ENCODE data around the gene HASPIN.

Gene HASPIN

DNA sequence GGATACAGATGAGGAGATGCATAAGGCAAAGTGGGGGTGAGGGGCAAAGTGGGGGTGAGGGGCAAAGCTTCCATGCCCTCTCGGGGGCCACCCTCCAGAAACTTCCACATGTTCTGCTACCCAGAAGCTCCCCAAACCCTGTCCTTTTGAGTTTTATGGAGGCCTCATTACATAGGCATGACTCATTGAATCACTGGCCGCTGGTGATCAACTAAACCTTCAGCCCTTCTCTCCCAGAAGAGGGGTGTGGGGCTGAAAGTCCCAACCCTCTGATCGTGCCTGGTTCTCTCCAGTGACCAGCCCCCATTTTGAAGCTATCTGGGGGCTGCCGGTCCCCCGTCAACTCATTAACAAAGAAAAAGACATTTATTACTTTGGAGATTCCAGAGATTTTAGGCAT lies 49.8 kb downstream of the HASPIN start:
- Histone ChIP-seq H3K9me3 (ENCODE audit: insufficient read depth, low read depth, low read length) (no peaks in the 10 kb centered on the region), H2AK5ac (ENCODE audit: low read length) (no peak overlapping the region), H3K14ac (ENCODE audit: low read length) (no peak overlapping the region), H3K79me2 (ENCODE audit: control insufficient read depth, insufficient read depth, low read length, poor library complexity) (no peaks in the 10 kb centered on the region), H3K4ac (ENCODE audit: low read depth, low read length) (no peak overlapping the region), H3K4me1 (ENCODE audit: control insufficient read depth in 1 of 2, insufficient read depth in 2 of 2, low read length in 2 of 2) (no peaks in the 10 kb centered on the region), H3K4me2 (ENCODE audit: low read length) (no peak overlapping the region), H3K18ac (ENCODE audit: low read length) (no peak overlapping the region), H2BK12ac (ENCODE audit: low read length) (no peak overlapping the region), H2BK5ac (ENCODE audit: low read depth, low read length, poor library complexity) (no peak overlapping the region), H2AFZ (ENCODE audit: insufficient read depth, low read length, poor library complexity) (no peak overlapping the region), H4K8ac (ENCODE audit: low read depth, low read length) (no peak overlapping the region), H3K4me3 (ENCODE audit: low read depth, low read length) (no peak overlapping the region), H3K9ac (ENCODE audit: low read length) (no peak overlapping the region), H2BK120ac (ENCODE audit: insufficient read depth, low read length, poor library complexity) (no peak overlapping the region), H3K79me1 (ENCODE audit: low read length) (no peaks in the 10 kb centered on the region), H4K12ac (ENCODE audit: low read depth, low read length) (no peak overlapping the region), H3K27me3 (ENCODE audit: insufficient read depth, low read length) (no peaks in the 10 kb centered on the region), H3K36me3 (ENCODE audit: control insufficient read depth in 1 of 2, insufficient read depth in 2 of 2, low read length in 2 of 2) (no peaks in the 10 kb centered on the region), H3K23ac (ENCODE audit: low read length) (no peak overlapping the region), H4K91ac (ENCODE audit: low read depth, low read length) (no peak overlapping the region), H3K27ac (ENCODE audit: low read depth, low read length) (no peak overlapping the region)
- DNase-seq = no peak
- no CpG with 5 or more reads among the region's 5 CpGs for WGBS (ENCODE audit: extremely low coverage, insufficient coverage, insufficient read length)

- WGBS (ENCODE audit: extremely low coverage, insufficient coverage, insufficient read length) = no CpG with 5 or more reads among the region's 3 CpGs
These were observed 50.3 kb downstream of the HASPIN start for GRCh38 chr17:3773966-3774365.

More at GRCh38 chr17:3773966-3774365, 50.3 kb downstream of the HASPIN start:
- Histone ChIP-seq H3K14ac (ENCODE audit: low read length) (no peak overlapping the region), H3K4me2 (ENCODE audit: low read length) (no peak overlapping the region), H4K8ac (ENCODE audit: low read depth, low read length) (no peak overlapping the region), H3K79me2 (ENCODE audit: control insufficient read depth, insufficient read depth, low read length, poor library complexity) (no peaks in the 10 kb centered on the region), H3K4ac (ENCODE audit: low read depth, low read length) (no peak overlapping the region), H3K4me1 (ENCODE audit: control insufficient read depth in 1 of 2, insufficient read depth in 2 of 2, low read length in 2 of 2) (no peaks in the 10 kb centered on the region), H4K12ac (ENCODE audit: low read depth, low read length) (no peak overlapping the region), H3K27ac (ENCODE audit: low read depth, low read length) (no peak overlapping the region), H2AK5ac (ENCODE audit: low read length) (no peak overlapping the region), H4K91ac (ENCODE audit: low read depth, low read length) (no peak overlapping the region), H3K79me1 (ENCODE audit: low read length) (no peaks in the 10 kb centered on the region), H3K23ac (ENCODE audit: low read length) (no peak overlapping the region), H2BK5ac (ENCODE audit: low read depth, low read length, poor library complexity) (no peak overlapping the region), H3K9me3 (ENCODE audit: insufficient read depth, low read depth, low read length) (no peaks in the 10 kb centered on the region), H2BK12ac (ENCODE audit: low read length) (no peak overlapping the region), H3K4me3 (ENCODE audit: low read depth, low read length) (no peak overlapping the region), H3K27me3 (ENCODE audit: insufficient read depth, low read length) (no peaks in the 10 kb centered on the region), H3K9ac (ENCODE audit: low read length) (no peak overlapping the region), H3K36me3 (ENCODE audit: control insufficient read depth in 1 of 2, insufficient read depth in 2 of 2, low read length in 2 of 2) (no peaks in the 10 kb centered on the region), H2AFZ (ENCODE audit: insufficient read depth, low read length, poor library complexity) (no peak overlapping the region), H3K18ac (ENCODE audit: low read length) (no peak overlapping the region), H2BK120ac (ENCODE audit: insufficient read depth, low read length, poor library complexity) (no peak overlapping the region)
- no peak for DNase-seq

All from trophoblast cell (in vitro differentiated cells and primary cell).